T-helper 2 cell (primary cell): ENCODE measurements around the gene OSBPL9.
"Not testable (repeated sequence)": the region's sequence is repeated elsewhere in the genome, so short reads cannot be mapped to it uniquely, and the experiment has no call there.

Source experiments
- DNase-seq, 5 experiments: peaks; one replicate each; pipeline versions ENCODE4 v3.0.0 to v3.0.0-alpha.2; 2012 to 2022
- total RNA-seq, 2 donors: gene quantifications; one replicate each; lab custom pipeline; 2026; lab: John Stamatoyannopoulos, UW

The OSBPL9 gene
- total RNA-seq: 78.7 to 87.0 reads per million in 2 donors

- DNase-seq: peak; percentile 74 to 92 (median 80)
Measured at GRCh38 chr1:51616903-51617708, at the start of gene OSBPL9. OSBPL9 (plus strand) TSS chr1:51617092; CDS start chr1:51617111, 19 bp downstream.

- no peak for DNase-seq
Measured at GRCh38 chr1:51567653-51568052, 49.2 kb upstream of the OSBPL9 start.

- no peak for DNase-seq
Measured at GRCh38 chr1:51568231-51568935, 48.5 kb upstream of the OSBPL9 start.

GRCh38 chr1:51569284-51570062 lies 47.4 kb upstream of the OSBPL9 start:
- peak in 3 of 5 experiments; percentile 1 to 77 (median 11) for DNase-seq

GRCh38 chr1:51570063-51570710 lies 46.7 kb upstream of the OSBPL9 start:
- peak in 1 of 5 experiments; percentile 52 for DNase-seq

- DNase-seq: no peak
Measured at GRCh38 chr1:51572365-51572764, 44.5 kb upstream of the OSBPL9 start.

- no peak for DNase-seq
Measured at GRCh38 chr1:51574796-51575195, 42.1 kb upstream of the OSBPL9 start.

GRCh38 chr1:51575406-51576084 lies 41.3 kb upstream of the OSBPL9 start:
- DNase-seq: no peak

- DNase-seq: no peak
Measured at GRCh38 chr1:51576085-51576444, 40.8 kb upstream of the OSBPL9 start.

- no peak for DNase-seq
Measured at GRCh38 chr1:51576923-51577322, 40.0 kb upstream of the OSBPL9 start.

GRCh38 chr1:51578383-51579109 lies 38.3 kb upstream of the OSBPL9 start:
- DNase-seq: no peak

- no peak for DNase-seq
Measured at GRCh38 chr1:51581238-51581637, 35.7 kb upstream of the OSBPL9 start.

- no peak for DNase-seq
Measured at GRCh38 chr1:51583532-51583931, 33.4 kb upstream of the OSBPL9 start.

- no peak for DNase-seq
Measured at GRCh38 chr1:51584021-51584420, 32.9 kb upstream of the OSBPL9 start.

- DNase-seq: no peak
Measured at GRCh38 chr1:51592711-51593110, 24.2 kb upstream of the OSBPL9 start.

GRCh38 chr1:51594716-51595115 lies 22.2 kb upstream of the OSBPL9 start:
- no peak for DNase-seq

- DNase-seq: no peak
Measured at GRCh38 chr1:51600529-51600928, 16.4 kb upstream of the OSBPL9 start.

GRCh38 chr1:51600965-51601364 lies 15.9 kb upstream of the OSBPL9 start:
- no peak for DNase-seq

- no peak for DNase-seq
Measured at GRCh38 chr1:51605961-51606723, 10.8 kb upstream of the OSBPL9 start.

- DNase-seq: no peak
Measured at GRCh38 chr1:51607681-51608095, 9.2 kb upstream of the OSBPL9 start.

- DNase-seq: not testable (repeated sequence)
Measured at GRCh38 chr1:51610104-51610503, 6.8 kb upstream of the OSBPL9 start.
